Kidney epithelial cell (primary cell): Measurements from ENCODE around the gene KLHL1. TPM values are rescaled to one million over a fixed set of nuclear protein-coding genes. Genes with fewer than 3 reads are reported as not detected.

Experiments
- DNase-seq: peaks from one replicate; pipeline ENCODE4 v3.0.0-alpha.2; 2010; ENCODE audit warnings: low read depth
- H3K27me3 ChIP-seq: 2 replicates; pipeline ENCODE4 v1.6.0; 2011; ENCODE audit warnings: low read length; ENCODE audit not compliant: control insufficient read depth, insufficient read depth
- H3K36me3 ChIP-seq: 2 replicates; pipeline ENCODE4 v1.5.1; 2011; ENCODE audit warnings: low read length; ENCODE audit not compliant: control insufficient read depth, insufficient read depth
- H3K4me3 ChIP-seq: 2 replicates; pipeline ENCODE4 v1.5.1; 2011; ENCODE audit warnings: low read depth, mild to moderate bottlenecking, control low read depth, low read length
- total RNA-seq: library from RNA; depleted of rRNA; stranded (reverse); fragments of >200 nt; gene quantifications from 2 replicates; pipeline ENCODE4 v1.2.3, GENCODE V29; 2015
- TF ChIP-seq, protein P1 (sequence below): IDR thresholded peaks from 2 replicates; pipeline ENCODE4 v1.5.1; 2011; ENCODE audit warnings: mild to moderate bottlenecking, moderate library complexity, low read length, control low read depth, inconsistent platforms; ENCODE audit not compliant: insufficient read depth, poor library complexity, severe bottlenecking

The KLHL1 gene
- total RNA-seq, 1 donor from 2014 or later: not detected

DNA sequence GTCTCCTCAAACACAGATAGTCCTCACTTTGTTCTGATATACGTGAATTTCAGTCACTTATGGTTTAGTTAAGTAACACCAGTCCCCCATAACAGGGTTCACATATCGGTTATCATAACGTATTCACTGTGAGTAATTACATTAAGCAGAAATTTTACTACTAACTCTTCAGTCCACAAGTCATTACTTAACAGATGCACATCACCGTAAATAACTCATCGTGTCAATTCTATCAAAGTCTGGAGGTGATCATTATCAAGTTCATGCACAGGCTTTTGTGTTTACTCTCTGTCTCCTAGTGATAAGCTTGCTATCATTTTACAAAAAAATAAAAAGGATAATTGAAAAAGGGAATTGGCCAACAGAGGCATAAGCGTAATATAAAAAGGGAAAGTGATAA lies 288.1 kb downstream of the KLHL1 start:
- TF ChIP-seq, protein P1, sequence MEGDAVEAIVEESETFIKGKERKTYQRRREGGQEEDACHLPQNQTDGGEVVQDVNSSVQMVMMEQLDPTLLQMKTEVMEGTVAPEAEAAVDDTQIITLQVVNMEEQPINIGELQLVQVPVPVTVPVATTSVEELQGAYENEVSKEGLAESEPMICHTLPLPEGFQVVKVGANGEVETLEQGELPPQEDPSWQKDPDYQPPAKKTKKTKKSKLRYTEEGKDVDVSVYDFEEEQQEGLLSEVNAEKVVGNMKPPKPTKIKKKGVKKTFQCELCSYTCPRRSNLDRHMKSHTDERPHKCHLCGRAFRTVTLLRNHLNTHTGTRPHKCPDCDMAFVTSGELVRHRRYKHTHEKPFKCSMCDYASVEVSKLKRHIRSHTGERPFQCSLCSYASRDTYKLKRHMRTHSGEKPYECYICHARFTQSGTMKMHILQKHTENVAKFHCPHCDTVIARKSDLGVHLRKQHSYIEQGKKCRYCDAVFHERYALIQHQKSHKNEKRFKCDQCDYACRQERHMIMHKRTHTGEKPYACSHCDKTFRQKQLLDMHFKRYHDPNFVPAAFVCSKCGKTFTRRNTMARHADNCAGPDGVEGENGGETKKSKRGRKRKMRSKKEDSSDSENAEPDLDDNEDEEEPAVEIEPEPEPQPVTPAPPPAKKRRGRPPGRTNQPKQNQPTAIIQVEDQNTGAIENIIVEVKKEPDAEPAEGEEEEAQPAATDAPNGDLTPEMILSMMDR: no peak
- H3K27me3 ChIP-seq: no peaks in the 10 kb centered on the region
- DNase-seq: no peak
- H3K4me3 ChIP-seq: no peak overlapping the region
- H3K36me3 ChIP-seq: no peaks in the 10 kb centered on the region

DNA sequence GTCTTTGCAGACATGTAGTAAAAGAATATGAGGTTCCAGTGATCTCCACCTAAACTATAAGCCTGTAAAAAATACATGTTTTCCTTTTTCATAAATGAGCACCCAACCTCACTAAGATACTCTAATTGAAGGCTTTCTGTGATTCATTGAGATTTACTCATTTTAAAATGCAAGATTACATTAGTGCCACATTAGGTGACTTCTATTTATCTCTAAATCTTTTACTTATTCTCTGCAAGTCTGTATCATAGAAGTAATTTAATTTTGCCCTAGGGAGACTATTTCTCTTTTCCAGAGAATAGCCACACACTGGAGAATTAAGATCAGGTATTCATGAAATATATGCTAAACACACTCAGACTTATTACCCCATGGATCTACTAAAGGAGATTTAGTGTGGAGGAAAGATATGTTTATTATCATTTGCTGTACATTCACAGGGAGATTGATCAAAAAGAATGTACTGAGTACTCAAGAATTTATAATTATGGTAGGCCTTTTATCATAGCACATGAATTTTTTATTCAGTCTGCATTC lies 290.9 kb downstream of the KLHL1 start:
- H3K36me3 ChIP-seq: no peaks in the 10 kb centered on the region
- no peak for DNase-seq
- TF ChIP-seq, protein P1: no peak
- H3K4me3 ChIP-seq: no peak overlapping the region
- no peaks in the 10 kb centered on the region for H3K27me3 ChIP-seq

DNA sequence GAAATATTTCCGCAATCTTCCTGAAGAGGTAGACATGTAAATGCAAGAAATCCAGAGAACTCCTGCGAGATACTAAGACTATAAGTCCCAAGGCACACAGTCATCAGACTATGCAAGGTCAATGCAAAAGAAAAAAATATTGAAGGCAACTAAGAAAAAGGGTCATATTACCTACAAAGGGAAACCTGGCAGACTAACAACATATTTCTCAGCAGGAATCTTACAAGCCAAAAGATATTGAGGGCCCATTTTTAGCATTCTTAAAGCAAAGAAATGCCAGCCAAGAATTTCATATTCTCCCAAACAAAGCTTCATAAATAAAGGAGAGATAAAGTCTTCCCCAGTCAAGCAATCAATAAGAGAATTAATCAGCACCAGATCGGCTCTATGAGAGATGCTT lies 299.1 kb downstream of the KLHL1 start:
- TF ChIP-seq, protein P1: no peak
- Histone ChIP-seq H3K27me3 (no peaks in the 10 kb centered on the region), H3K4me3 (no peak overlapping the region), H3K36me3 (no peaks in the 10 kb centered on the region)
- DNase-seq: no peak

DNA sequence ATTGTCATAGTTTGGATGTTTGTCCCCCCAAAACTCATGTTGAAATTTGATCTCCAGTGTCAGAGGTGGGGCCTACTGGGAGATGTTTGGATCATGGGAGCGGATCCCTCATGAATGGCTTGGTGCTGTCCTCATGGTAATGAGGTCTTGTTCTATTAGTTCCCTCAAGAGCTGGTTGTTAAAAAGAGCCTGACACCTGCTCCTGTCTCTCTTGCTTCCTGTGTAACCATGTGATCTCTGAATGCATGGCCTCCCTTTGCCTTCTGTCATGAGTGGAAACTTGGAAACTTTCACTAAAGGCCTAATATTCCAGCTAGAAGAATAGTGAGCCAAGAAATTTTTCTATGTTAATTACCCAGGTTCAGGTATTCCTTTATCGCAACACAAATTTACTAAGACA lies 312.0 kb downstream of the KLHL1 start:
- no peak overlapping the region for H3K4me3 ChIP-seq
- DNase-seq: no peak
- H3K27me3 ChIP-seq: no peaks in the 10 kb centered on the region
- no peaks in the 10 kb centered on the region for H3K36me3 ChIP-seq
- TF ChIP-seq, protein P1: no peak

DNA sequence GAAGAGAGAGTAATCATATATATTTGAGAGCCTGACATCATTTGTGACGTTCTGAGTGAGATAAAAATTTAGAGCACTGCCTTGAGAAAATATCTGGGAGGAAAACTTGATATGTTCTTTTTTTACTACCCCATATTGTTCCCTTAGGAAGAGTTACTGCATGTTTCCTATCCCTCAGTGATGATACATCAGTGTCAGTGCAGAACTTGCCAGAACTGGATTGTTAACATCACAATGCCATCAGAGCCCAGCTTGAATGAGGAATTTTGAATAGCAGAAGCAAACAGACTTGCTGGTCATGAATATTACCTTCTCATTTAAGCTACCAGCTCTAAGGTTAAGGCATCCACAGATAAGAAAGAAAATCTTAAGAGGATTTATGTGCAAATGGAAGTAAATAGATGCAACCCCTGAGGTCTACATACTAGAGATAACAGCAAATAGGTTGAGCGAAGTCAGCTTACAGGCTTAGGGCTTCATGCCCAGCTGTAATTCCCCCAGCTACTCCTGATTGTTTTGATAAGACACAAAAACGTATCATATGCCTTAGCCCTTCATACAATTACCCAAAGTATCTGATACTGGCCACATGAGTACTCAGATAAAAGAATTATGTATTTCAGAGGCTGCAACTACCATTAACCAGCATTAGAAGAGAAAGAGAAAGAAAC lies 314.3 kb downstream of the KLHL1 start:
- H3K27me3 ChIP-seq: no peaks in the 10 kb centered on the region
- no peak for DNase-seq
- no peaks in the 10 kb centered on the region for H3K36me3 ChIP-seq
- no peak overlapping the region for H3K4me3 ChIP-seq
- TF ChIP-seq, protein P1: no peak

DNA sequence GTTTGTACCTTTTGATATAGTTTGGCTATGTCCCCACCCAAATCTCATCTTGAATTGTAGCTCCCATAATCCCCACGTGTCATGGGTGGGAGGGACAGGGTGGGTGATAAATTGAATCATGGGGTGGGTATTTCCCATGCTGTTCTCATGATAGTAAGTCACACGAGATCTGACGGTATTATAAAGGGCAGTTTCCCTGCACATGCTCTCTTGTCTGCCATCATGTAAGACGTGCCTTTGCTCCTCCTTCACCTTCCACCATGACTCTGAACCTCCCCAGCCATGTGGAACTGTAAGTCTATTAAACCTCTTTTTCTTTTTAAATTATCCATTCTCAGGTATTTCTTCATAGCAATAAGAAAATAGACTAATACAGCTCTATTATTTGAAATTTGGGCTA lies 331.3 kb downstream of the KLHL1 start:
- Histone ChIP-seq H3K36me3 (no peaks in the 10 kb centered on the region), H3K27me3 (no peaks in the 10 kb centered on the region), H3K4me3 (no peak overlapping the region)
- DNase-seq: no peak
- TF ChIP-seq, protein P1: no peak
